GM23248 (cell line): Measurements from ENCODE around the gene ADAMTS9. TPM values are rescaled to one million over a fixed set of nuclear protein-coding genes. Genes with fewer than 3 reads are reported as not detected.

Source experiments
- DNase-seq: peaks from one replicate; pipeline ENCODE4 v3.0.0-alpha.2; 2015
- H2AFZ ChIP-seq: fragments of 200-600 bp; sonication (generic); 2 replicates; pipeline ENCODE4 v1.6.1; 2016; ENCODE audit warnings: antibody characterized with exemption
- H3F3A ChIP-seq: fragments of 200-600 bp; sonication (generic); 2 replicates; pipeline ENCODE4 v1.6.1; 2016; ENCODE audit warnings: mild to moderate bottlenecking, antibody characterized with exemption, mixed run types; ENCODE audit not compliant: insufficient read depth
- H3K27ac ChIP-seq: fragments of 200-600 bp; sonication (generic); 2 replicates; pipeline ENCODE4 v1.5.1; 2016; ENCODE audit warnings: mild to moderate bottlenecking
- H3K27me3 ChIP-seq: fragments of 200-600 bp; sonication (generic); replicated peaks from 2 replicates; pipeline ENCODE4 v1.6.1; 2016; ENCODE audit warnings: mild to moderate bottlenecking; ENCODE audit not compliant: insufficient read depth
- H3K36me3 ChIP-seq: fragments of 200-600 bp; sonication (generic); 2 replicates; pipeline ENCODE4 v1.6.1; 2016; ENCODE audit warnings: low read depth, mild to moderate bottlenecking
- H3K4me1 ChIP-seq: fragments of 200-600 bp; sonication (generic); 2 replicates; pipeline ENCODE4 v1.6.1; 2016; ENCODE audit warnings: mild to moderate bottlenecking; ENCODE audit not compliant: insufficient read depth
- H3K4me2 ChIP-seq: fragments of 200-600 bp; sonication (generic); one replicate; pipeline ENCODE4 v1.6.1; 2016; ENCODE audit warnings: mild to moderate bottlenecking; ENCODE audit not compliant: unreplicated experiment
- H3K4me3 ChIP-seq: fragments of 200-600 bp; sonication (generic); 2 replicates; pipeline ENCODE4 v1.5.1; 2016; ENCODE audit warnings: mild to moderate bottlenecking
- H3K79me2 ChIP-seq: fragments of 200-600 bp; sonication (generic); 2 replicates; pipeline ENCODE4 v1.6.1; 2016; ENCODE audit warnings: mild to moderate bottlenecking; ENCODE audit not compliant: insufficient read depth
- H3K9ac ChIP-seq: fragments of 200-600 bp; sonication (generic); 2 replicates; pipeline ENCODE4 v1.6.1; 2016; ENCODE audit warnings: mild to moderate bottlenecking
- H3K9me2 ChIP-seq: fragments of 200-600 bp; sonication (generic); 2 replicates; pipeline ENCODE4 v1.6.1; 2016; ENCODE audit warnings: mixed run types, mild to moderate bottlenecking, moderate library complexity; ENCODE audit not compliant: insufficient read depth
- H3K9me3 ChIP-seq: fragments of 200-600 bp; sonication (generic); one replicate; pipeline ENCODE4 v1.6.1; 2017; ENCODE audit warnings: low read depth
- H4K20me1 ChIP-seq: fragments of 200-600 bp; sonication (generic); 2 replicates; pipeline ENCODE4 v1.6.0; 2016; ENCODE audit not compliant: insufficient read depth
- EZH2 ChIP-seq: fragments of 200-600 bp; sonication (generic); IDR thresholded peaks from 2 replicates; pipeline ENCODE4 v1.6.1; 2018; ENCODE audit warnings: antibody characterized with exemption, mild to moderate bottlenecking; ENCODE audit not compliant: insufficient read depth, poor library complexity, severe bottlenecking
- EZH2phosphoT487 ChIP-seq: fragments of 200-600 bp; sonication (generic); IDR thresholded peaks from 2 replicates; pipeline ENCODE4 v1.6.1; 2018; ENCODE audit warnings: antibody characterized with exemption, moderate library complexity, mild to moderate bottlenecking, low read depth; ENCODE audit not compliant: insufficient read depth
- WGBS, 2 experiments: methylation state at CpG; one replicate each; pipeline ENCODE4 v1.1.6; 2015 to 2017; ENCODE audit warnings: low lambda C conversion rate in 2 of 2, low coverage in 1 of 2; ENCODE audit errors: missing lambda C conversion rate in 2 of 2; 5-methylcytosine and 5-hydroxymethylcytosine counted together
- in situ Hi-C: fragments of 300-500 bp; cut with MboI; formaldehyde crosslinking; loops from 2 replicates; pipeline ENCODE4 v1.15.0; 2020
- polyA plus RNA-seq: library from polyadenylated mRNA; unstranded; fragments of >200 nt; fragmentation: Nextera tagmentation; extraction: Ambion mirVana; gene quantifications from 2 replicates; pipeline ENCODE4 v1.2.1, GENCODE V29; 2016
- total RNA-seq: library from RNA; depleted of rRNA; stranded (reverse); fragments of >200 nt; shearing (Covaris generic); gene quantifications from 2 replicates; pipeline ENCODE4 v1.2.3, GENCODE V29; 2014

Gene ADAMTS9
- total and polyA plus RNA-seq, 2 experiments from 2014 or later = 0.75 to 1.5 TPM

DNA sequence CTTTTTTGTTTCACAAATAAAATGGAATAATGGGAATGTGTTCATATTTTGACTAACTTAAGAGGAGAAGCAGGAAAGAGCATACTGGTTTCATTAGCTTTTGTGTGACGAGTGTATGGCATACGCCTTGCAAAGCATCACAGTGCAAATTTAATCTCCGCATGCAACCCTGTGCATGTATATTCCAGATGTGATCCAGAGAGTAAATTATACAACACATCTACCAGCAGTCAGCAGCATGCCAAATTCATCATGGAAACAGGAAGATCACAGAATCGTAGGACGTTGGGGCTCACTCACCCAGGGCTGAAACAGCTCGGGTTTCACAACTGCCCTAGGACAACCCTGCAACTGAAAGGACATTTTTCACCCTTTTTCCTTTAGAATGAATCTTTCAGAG, 53.4 kb downstream of the ADAMTS9 start:
- Histone ChIP-seq H3K27me3 (no peaks in the 10 kb centered on the region), H3K4me1 (no peaks in the 10 kb centered on the region), H3K4me2 (no peak overlapping the region), H3F3A (no peaks in the 10 kb centered on the region), H3K9ac (no peak overlapping the region), H3K36me3 (no peaks in the 10 kb centered on the region), H2AFZ (no peak overlapping the region), H3K79me2 (no peaks in the 10 kb centered on the region), H3K9me3 (no peaks in the 10 kb centered on the region), H3K27ac (no peak overlapping the region), H3K9me2 (no peaks in the 10 kb centered on the region), H3K4me3 (no peak overlapping the region), H4K20me1 (no peaks in the 10 kb centered on the region)
- in situ Hi-C loops = no loop called here
- no peak for TF ChIP-seq EZH2phosphoT487
- no peak for TF ChIP-seq EZH2
- no peak for DNase-seq
- WGBS, 2 experiments = 63 to 72% methylated on average over 6 of the region's 6 CpGs

GRCh38 chr3:64631951-64632350, 55.8 kb downstream of the ADAMTS9 start:
- Histone ChIP-seq H3K36me3 (no peaks in the 10 kb centered on the region), H3K4me2 (no peak overlapping the region), H3K9ac (no peak overlapping the region), H3K9me3 (no peaks in the 10 kb centered on the region), H2AFZ (no peak overlapping the region), H3K4me1 (no peaks in the 10 kb centered on the region), H3K79me2 (no peaks in the 10 kb centered on the region), H3F3A (no peaks in the 10 kb centered on the region), H3K27me3 (no peaks in the 10 kb centered on the region), H3K4me3 (no peak overlapping the region), H4K20me1 (no peaks in the 10 kb centered on the region), H3K27ac (no peak overlapping the region), H3K9me2 (no peaks in the 10 kb centered on the region)
- TF ChIP-seq EZH2phosphoT487 (no peak), EZH2 (no peak)
- 87 to 97% methylated on average over 1 of the region's 1 CpG for WGBS, 2 experiments
- in situ Hi-C loops = no loop called here
- no peak for DNase-seq

DNA sequence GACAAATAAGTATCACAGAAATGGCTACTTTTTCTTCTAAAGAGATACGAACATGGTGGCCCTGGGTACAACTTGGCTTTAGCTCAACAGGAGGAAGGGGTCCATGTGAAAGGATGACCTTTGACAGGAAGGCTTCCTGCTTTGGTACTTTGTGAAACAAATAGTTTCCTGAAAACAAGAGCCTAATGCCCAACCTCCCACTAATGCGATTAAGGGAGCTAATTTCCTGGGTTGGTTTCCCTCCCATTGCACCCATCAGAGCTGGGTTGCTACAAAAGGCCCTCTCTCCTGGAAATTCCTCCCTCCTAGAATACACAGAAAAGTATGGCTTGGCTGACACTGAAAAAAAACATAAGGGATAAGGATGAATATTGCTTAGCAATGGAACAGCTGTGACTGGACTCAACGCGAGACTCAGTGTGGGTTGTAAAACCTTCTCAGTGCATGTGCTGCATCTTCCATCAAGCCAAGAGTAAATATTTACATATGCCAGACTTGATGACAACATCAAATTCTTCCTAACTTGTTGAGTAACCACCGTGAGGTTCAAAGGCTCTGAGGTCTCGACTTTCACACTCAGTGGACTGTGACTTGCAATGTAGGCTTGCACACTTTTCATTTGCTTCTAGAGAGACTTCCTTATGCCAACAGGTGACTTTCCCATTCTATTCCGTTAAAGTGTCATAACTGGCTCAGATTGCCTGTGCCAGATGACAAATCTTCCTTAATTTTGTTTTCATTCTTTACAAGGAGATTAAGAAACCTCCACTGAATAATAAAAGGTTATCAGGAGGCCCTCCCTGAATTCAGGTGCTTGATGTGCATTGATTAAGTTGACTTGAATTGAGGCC, 60.1 kb downstream of the ADAMTS9 start:
- Histone ChIP-seq H3K4me3 (no peak overlapping the region), H3K36me3 (no peaks in the 10 kb centered on the region), H3F3A (no peaks in the 10 kb centered on the region), H3K79me2 (no peaks in the 10 kb centered on the region), H3K4me1 (no peaks in the 10 kb centered on the region), H3K9me2 (0 out of 2 replicates have a peak, but pooled peaks cover 10% of the 10 kb centered on the region), H3K9ac (no peak overlapping the region), H3K27me3 (no peaks in the 10 kb centered on the region), H4K20me1 (no peaks in the 10 kb centered on the region), H3K9me3 (no peaks in the 10 kb centered on the region), H3K27ac (no peak overlapping the region), H2AFZ (no peak overlapping the region), H3K4me2 (no peak overlapping the region)
- no peak for TF ChIP-seq EZH2
- TF ChIP-seq EZH2phosphoT487 = no peak
- DNase-seq = no peak
- 73 to 78% methylated on average over 7 of the region's 7 CpGs for whole genome bisulfite sequencing, 2 experiments
- in situ Hi-C loops = no loop called here

GRCh38 chr3:64627042-64627441, 60.8 kb downstream of the ADAMTS9 start:
- H3K79me2 ChIP-seq = no peaks in the 10 kb centered on the region
- in situ Hi-C loops = no loop called here
- H2AFZ ChIP-seq = no peak overlapping the region
- no peak for TF ChIP-seq EZH2
- H3K27me3 ChIP-seq = no peaks in the 10 kb centered on the region
- H3K27ac ChIP-seq = no peak overlapping the region
- no peak overlapping the region for H3K4me3 ChIP-seq
- no peak overlapping the region for H3K4me2 ChIP-seq
- no peak for DNase-seq
- no peaks in the 10 kb centered on the region for H4K20me1 ChIP-seq
- H3K36me3 ChIP-seq = no peaks in the 10 kb centered on the region
- no peaks in the 10 kb centered on the region for H3K9me3 ChIP-seq
- WGBS, 2 experiments = 80 to 85% methylated on average over 5 of the region's 5 CpGs
- no peak overlapping the region for H3K9ac ChIP-seq
- H3F3A ChIP-seq = no peaks in the 10 kb centered on the region
- 0 out of 2 replicates have a peak, but pooled peaks cover 10% of the 10 kb centered on the region for H3K9me2 ChIP-seq
- H3K4me1 ChIP-seq = no peaks in the 10 kb centered on the region
